H1 (cell line): ENCODE measurements around the gene GUCY2D. TPM values are rescaled to one million over a fixed set of nuclear protein-coding genes. Genes with fewer than 3 reads are reported as not detected.

Source experiments
- TCF12 ChIP-seq: IDR thresholded peaks from 2 replicates; pipeline ENCODE4 v1.6.1; 2011; ENCODE audit warnings: low read depth, mild to moderate bottlenecking, low read length
- polyA plus RNA-seq, 7 experiments: library from polyadenylated mRNA; depleted of rRNA in 3 of 7; stranded (reverse) in 5 of 7; unstranded in 2 of 7; fragments of >200 nt in 5 of 7; fragments of 200-250 nt in 2 of 7; gene quantifications; 1 replicate in 5 of 7; 2 replicates in 1 of 7; 4 replicates in 1 of 7; pipeline versions ENCODE4 v1.2.1 to v1.2.3, GENCODE V29; 2011 to 2013; ENCODE audit warnings: missing spikeins in 2 of 7, mixed read lengths in 2 of 7
- total RNA-seq: library from RNA; stranded (reverse); fragmentation: NEBNext Ultra II Directional; extraction: Animal tissue kit (Norgen Biotek cat#: 25700); gene quantifications from 2 replicates; pipeline ENCODE4 v1.2.1, GENCODE V29; 2021
- TF ChIP-seq, protein P1 (sequence below): fragments of 300-600 bp; sonication (generic); IDR thresholded peaks from 2 replicates; pipeline ENCODE4 v1.7.1; 2012; ENCODE audit warnings: low read length, moderate library complexity, mild to moderate bottlenecking, inconsistent platforms; ENCODE audit not compliant: insufficient replicate concordance

Gene GUCY2D
- total and polyA plus RNA-seq, 2 of the 8 experiments (the other 6 are each of a cell fraction or from before 2014, with no cell fraction given), result 0.20 to 0.48 TPM

GRCh38 chr17:8047769-8048110, 45.3 kb downstream of the GUCY2D start (continued):
- TF ChIP-seq, protein P1, sequence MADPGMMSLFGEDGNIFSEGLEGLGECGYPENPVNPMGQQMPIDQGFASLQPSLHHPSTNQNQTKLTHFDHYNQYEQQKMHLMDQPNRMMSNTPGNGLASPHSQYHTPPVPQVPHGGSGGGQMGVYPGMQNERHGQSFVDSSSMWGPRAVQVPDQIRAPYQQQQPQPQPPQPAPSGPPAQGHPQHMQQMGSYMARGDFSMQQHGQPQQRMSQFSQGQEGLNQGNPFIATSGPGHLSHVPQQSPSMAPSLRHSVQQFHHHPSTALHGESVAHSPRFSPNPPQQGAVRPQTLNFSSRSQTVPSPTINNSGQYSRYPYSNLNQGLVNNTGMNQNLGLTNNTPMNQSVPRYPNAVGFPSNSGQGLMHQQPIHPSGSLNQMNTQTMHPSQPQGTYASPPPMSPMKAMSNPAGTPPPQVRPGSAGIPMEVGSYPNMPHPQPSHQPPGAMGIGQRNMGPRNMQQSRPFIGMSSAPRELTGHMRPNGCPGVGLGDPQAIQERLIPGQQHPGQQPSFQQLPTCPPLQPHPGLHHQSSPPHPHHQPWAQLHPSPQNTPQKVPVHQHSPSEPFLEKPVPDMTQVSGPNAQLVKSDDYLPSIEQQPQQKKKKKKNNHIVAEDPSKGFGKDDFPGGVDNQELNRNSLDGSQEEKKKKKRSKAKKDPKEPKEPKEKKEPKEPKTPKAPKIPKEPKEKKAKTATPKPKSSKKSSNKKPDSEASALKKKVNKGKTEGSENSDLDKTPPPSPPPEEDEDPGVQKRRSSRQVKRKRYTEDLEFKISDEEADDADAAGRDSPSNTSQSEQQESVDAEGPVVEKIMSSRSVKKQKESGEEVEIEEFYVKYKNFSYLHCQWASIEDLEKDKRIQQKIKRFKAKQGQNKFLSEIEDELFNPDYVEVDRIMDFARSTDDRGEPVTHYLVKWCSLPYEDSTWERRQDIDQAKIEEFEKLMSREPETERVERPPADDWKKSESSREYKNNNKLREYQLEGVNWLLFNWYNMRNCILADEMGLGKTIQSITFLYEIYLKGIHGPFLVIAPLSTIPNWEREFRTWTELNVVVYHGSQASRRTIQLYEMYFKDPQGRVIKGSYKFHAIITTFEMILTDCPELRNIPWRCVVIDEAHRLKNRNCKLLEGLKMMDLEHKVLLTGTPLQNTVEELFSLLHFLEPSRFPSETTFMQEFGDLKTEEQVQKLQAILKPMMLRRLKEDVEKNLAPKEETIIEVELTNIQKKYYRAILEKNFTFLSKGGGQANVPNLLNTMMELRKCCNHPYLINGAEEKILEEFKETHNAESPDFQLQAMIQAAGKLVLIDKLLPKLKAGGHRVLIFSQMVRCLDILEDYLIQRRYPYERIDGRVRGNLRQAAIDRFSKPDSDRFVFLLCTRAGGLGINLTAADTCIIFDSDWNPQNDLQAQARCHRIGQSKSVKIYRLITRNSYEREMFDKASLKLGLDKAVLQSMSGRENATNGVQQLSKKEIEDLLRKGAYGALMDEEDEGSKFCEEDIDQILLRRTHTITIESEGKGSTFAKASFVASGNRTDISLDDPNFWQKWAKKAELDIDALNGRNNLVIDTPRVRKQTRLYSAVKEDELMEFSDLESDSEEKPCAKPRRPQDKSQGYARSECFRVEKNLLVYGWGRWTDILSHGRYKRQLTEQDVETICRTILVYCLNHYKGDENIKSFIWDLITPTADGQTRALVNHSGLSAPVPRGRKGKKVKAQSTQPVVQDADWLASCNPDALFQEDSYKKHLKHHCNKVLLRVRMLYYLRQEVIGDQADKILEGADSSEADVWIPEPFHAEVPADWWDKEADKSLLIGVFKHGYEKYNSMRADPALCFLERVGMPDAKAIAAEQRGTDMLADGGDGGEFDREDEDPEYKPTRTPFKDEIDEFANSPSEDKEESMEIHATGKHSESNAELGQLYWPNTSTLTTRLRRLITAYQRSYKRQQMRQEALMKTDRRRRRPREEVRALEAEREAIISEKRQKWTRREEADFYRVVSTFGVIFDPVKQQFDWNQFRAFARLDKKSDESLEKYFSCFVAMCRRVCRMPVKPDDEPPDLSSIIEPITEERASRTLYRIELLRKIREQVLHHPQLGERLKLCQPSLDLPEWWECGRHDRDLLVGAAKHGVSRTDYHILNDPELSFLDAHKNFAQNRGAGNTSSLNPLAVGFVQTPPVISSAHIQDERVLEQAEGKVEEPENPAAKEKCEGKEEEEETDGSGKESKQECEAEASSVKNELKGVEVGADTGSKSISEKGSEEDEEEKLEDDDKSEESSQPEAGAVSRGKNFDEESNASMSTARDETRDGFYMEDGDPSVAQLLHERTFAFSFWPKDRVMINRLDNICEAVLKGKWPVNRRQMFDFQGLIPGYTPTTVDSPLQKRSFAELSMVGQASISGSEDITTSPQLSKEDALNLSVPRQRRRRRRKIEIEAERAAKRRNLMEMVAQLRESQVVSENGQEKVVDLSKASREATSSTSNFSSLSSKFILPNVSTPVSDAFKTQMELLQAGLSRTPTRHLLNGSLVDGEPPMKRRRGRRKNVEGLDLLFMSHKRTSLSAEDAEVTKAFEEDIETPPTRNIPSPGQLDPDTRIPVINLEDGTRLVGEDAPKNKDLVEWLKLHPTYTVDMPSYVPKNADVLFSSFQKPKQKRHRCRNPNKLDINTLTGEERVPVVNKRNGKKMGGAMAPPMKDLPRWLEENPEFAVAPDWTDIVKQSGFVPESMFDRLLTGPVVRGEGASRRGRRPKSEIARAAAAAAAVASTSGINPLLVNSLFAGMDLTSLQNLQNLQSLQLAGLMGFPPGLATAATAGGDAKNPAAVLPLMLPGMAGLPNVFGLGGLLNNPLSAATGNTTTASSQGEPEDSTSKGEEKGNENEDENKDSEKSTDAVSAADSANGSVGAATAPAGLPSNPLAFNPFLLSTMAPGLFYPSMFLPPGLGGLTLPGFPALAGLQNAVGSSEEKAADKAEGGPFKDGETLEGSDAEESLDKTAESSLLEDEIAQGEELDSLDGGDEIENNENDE, result no peak
- no peak for TF ChIP-seq TCF12
